ENCODE measurements around the gene SCFD2.

- TF ChIP-seq CTCF (conservative IDR thresholded peaks at IDR 0.05 in 1 of 2, IDR thresholded peaks at IDR 0.05 in 1 of 2; ENCODE audit: extremely low read depth in 1 of 2, insufficient read depth in 1 of 2, low read depth in 1 of 2, low read length in 2 of 2) = no peak
- no peak for TF ChIP-seq EZH2 (IDR thresholded peaks at IDR 0.05; ENCODE audit: borderline replicate concordance, low read length)
Measured at GRCh38 chr4:53150631-53151488, 215.0 kb downstream of the SCFD2 start.
